Astrocyte of the spinal cord (primary cell): Measurements from ENCODE around the gene ANKRD62.

ENCODE experiments used
- DNase-seq: peaks from one replicate; pipeline ENCODE4 v3.0.0; 2011; ENCODE audit warnings: low read depth, low spot score
- H3K4me3 ChIP-seq: 2 replicates; pipeline ENCODE4 v1.5.1; 2011; ENCODE audit warnings: low read depth, mild to moderate bottlenecking, low read length, moderate library complexity
- in situ Hi-C: cut with HindIII; loops from 2 replicates; pipeline ENCODE4 v1.10.0; 2017; ENCODE audit warnings: low sequenced_read_pairs
- TF ChIP-seq, protein P1 (sequence below): IDR thresholded peaks from 2 replicates; pipeline ENCODE4 v1.5.1; 2012; ENCODE audit warnings: low read depth, mild to moderate bottlenecking, low read length, inconsistent platforms

ANKRD62 gene

DNA sequence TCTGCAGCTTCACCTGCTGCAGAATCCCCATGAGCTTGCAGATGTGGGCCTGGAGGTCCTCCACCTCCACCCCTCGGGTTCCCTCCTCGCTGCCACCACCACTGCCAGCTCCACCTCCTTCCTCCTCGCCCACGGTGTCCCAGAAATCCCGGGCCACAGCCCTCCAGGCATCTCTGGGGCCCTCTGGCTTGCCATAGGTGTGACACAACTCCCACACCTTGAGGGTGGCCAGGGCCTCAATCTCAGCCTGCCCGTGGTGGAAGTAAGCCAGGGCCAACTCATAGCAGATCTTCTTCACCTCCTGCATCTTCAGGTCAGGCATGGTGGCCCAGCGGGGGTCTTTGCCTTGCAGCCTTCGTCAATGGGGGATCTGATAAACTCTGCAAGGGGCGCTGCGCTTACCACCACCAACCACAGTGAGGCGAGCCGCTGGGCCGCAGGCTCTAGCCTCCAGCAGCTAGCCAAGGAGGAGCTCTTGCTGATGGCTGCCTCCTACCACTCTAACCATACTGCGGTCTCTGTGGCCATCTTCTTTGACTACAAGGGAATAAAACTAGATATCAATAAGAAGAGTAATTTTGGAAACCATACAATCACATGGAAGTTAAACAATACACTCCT lies 36.1 kb upstream of the ANKRD62 start:
- no peak for DNase-seq
- no peak overlapping the region for H3K4me3 ChIP-seq
- in situ Hi-C loops, result no loop called here
- TF ChIP-seq, protein P1, sequence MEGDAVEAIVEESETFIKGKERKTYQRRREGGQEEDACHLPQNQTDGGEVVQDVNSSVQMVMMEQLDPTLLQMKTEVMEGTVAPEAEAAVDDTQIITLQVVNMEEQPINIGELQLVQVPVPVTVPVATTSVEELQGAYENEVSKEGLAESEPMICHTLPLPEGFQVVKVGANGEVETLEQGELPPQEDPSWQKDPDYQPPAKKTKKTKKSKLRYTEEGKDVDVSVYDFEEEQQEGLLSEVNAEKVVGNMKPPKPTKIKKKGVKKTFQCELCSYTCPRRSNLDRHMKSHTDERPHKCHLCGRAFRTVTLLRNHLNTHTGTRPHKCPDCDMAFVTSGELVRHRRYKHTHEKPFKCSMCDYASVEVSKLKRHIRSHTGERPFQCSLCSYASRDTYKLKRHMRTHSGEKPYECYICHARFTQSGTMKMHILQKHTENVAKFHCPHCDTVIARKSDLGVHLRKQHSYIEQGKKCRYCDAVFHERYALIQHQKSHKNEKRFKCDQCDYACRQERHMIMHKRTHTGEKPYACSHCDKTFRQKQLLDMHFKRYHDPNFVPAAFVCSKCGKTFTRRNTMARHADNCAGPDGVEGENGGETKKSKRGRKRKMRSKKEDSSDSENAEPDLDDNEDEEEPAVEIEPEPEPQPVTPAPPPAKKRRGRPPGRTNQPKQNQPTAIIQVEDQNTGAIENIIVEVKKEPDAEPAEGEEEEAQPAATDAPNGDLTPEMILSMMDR, result peak; percentile 7

DNA sequence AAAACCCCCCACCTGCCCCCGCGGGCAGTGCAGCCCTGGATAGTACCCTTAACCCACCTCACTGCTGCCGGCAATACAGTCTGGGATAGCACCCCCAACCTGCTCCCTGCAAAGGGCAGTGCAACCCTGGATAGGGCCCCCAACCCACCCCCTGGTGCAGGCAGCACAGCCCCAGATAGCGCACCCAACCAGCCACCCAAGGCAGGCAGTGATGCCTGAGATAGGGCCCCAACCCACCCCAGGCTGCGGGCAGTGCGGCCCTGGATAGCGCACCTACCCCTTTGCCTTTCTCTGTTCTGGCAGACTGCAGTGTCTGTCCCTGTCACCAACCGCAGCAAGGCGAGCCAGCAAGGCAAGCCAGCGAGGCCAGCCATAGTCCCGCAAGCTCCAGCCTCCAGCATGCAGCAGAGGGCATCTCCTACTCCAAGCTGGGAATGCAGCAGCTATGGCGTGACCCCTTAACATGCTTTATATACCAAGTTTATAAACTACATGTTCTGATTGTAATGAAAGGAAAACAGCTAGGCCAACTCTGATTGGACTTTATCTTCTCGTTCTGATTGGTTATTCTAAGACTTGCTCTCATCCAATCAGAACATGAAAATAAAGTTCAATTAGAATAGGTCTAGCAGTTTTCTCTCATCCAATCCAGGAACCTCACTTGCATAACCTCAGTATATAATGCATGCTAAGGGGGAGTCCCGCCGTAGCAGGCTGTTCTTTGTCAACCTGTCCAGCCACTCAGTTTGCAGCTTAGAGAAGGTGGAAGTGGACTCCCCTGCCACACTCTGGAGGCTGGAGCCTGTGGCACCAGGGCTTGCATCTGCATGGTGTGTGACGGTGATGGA lies 34.1 kb upstream of the ANKRD62 start:
- no peak for DNase-seq
- TF ChIP-seq, protein P1, result no peak
- no peak overlapping the region for H3K4me3 ChIP-seq
- in situ Hi-C loops, result no loop called here

DNA sequence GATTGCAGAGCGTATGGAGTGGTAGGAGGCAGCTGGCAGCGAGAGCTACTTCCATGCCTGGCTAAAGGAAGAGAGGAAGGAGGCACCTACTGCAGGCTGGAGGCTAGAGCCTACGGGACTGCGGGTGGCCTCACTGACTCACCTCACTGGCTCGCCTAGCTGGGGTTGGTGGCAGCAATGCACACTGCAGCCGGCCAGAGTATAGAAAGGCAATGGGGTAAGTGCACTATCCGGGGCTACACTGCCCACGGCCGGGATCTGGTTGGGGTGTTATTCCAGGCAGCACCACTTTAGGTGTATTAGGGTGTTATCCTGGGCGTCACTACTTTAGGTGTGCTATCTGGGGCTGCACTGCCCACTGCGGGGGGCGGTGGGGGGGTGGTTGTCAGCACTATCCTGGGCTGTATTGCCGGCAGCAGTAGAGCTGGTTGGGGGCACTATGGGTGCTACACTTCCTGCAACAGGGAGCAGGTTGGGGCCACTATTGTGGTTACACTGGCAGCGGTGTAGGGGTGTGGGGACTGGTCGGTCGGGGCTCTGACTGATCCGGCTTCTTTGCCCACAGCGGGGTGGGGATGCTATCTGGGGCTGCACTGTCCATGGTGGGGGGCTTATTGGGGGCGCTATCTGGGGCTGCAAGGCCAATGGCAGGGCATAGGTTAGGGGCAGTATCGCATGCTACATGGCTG lies 33.3 kb upstream of the ANKRD62 start:
- no peak for DNase-seq
- in situ Hi-C loops, result no loop called here
- no peak overlapping the region for H3K4me3 ChIP-seq
- TF ChIP-seq, protein P1, result no peak

DNA sequence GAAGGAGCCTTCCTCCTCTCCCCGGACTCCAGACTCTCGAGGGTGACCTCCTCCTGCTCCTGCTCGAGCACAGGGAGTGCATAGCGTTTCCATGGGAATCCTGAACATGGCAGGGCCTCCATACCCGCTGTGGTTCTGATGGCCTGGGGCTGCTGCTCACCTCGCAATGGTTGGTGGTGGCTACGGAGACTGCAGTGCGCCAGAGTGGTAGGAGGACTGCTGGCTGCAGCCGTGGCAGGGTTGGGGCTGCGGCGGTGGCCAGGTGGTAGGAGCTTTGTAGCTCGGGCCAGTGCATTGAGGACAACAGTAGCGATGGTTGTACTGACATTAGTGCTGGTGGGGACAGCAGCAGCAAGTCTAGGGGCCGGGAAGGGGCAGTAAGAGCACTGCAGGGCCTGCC lies 32.0 kb upstream of the ANKRD62 start:
- H3K4me3 ChIP-seq, result no peak overlapping the region
- no peak for DNase-seq
- TF ChIP-seq, protein P1, result no peak
- in situ Hi-C loops, result no loop called here

DNA sequence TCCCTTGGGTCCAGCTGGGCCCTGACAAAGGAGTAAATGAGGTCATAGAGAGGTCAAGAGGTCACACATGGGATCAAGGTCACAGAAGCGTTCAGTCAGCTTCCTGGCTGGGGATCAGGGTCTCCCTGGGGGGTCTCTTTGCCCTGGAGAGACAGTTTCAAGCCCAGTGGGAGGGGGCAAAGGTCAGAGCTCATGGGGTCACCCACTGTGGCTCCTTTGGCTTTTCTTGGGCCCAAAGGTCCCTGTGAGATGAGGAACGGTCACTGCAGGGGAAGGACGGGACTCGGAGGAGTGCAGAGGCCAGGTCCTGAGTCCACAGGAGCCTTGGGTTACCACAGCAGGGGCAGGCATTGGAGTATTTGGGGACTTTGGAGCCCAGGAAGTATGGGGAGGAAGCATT lies 30.7 kb upstream of the ANKRD62 start:
- in situ Hi-C loops, result no loop called here
- H3K4me3 ChIP-seq, result no peak overlapping the region
- no peak for DNase-seq
- TF ChIP-seq, protein P1, result no peak

DNA sequence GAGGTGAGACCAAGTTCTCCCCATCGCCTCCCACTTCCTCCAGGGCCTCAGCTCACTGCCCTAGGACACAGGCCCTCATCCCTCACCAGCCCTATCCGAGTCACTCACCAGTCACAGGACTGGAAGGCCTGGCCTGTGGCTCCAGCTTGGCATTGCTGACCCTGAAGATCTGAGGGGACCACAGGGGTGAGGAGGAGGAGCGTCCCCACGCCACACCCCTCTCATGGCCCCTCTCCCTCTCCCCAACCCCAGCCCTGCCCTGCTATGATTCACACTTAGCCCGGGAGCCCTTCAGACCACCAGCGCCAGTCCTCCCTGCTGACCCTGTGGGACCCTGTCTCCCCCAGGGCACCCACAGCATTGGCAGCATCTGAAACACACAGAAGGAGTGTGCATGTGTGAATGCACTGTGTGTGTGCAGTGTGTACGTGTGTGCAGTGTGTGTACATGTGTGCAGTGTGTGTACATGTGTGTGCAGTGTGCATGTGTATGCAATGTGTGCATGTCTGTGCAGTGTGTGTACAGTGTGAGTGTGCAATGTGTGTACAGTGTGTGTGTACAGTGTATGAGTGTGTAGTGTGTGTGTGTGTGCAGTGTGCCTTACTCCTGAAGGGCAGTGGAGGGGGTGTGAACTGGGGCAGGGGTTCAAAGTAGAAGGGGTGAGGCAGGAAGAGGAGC lies 29.4 kb upstream of the ANKRD62 start:
- no peak for DNase-seq
- TF ChIP-seq, protein P1, result no peak
- in situ Hi-C loops, result no loop called here
- H3K4me3 ChIP-seq, result no peak overlapping the region
